ENCODE results near the gene PLA2G12B.

The PLA2G12B gene

GRCh38 chr10:72888151-72888638 lies 66.4 kb downstream of the PLA2G12B start:
- no peak for DNase-seq

DNA sequence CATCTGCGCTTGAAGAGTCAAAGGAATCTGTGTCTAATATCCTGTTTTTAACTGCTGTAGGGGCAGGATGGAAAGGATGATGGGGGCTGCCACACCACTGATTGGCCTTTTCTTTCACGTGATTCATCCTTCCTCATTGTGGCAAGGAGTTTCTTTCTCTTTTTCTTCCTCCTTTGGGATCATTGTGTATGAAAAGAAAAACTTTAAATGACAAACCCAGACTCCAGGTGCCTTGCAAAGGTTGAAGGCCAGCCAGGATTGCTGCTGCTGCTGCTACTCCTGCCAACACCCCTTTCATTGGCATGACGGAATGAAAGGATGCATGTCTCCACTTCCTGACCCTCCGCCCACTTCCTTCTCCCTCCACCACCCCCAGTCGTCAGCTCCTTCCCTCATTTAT lies 67.6 kb downstream of the PLA2G12B start:
- DNase-seq = no peak

DNA sequence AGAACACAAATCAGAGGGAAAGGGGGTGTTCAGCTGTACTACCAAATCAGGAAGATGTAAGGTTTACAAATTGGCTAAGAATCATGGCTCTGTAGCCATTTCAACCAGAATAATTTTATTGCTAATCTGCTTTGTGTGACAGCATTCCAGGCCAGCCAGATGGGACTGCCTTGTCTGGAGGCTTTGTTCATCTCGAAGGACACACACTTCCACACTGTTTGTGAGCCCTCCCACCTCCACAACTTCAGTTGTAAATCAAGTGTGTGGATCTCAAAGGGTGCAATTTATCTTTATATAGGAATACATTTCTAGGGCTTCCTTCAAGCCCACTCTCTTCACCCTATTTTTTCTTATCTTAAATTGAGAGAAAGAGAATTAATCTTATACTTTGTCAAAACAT lies 68.0 kb downstream of the PLA2G12B start:
- no peak for DNase-seq

- no peak for DNase-seq
Observed at GRCh38 chr10:72885953-72886352, 68.7 kb downstream of the PLA2G12B start.
